Fibroblast of the aortic adventitia (primary cell): ENCODE results near the gene GCLM. TPM values are rescaled to one million over a fixed set of nuclear protein-coding genes. Genes with fewer than 3 reads are reported as not detected.

ENCODE experiments used
- DNase-seq: peaks from one replicate; pipeline ENCODE4 v3.0.0-alpha.2; 2010; ENCODE audit warnings: low read depth
- H3K4me3 ChIP-seq: 2 replicates; pipeline ENCODE4 v1.5.1; 2011; ENCODE audit warnings: low read depth, mild to moderate bottlenecking, control low read depth, low read length, moderate library complexity
- CTCF ChIP-seq: IDR thresholded peaks from 2 replicates; pipeline ENCODE4 v1.5.1; 2011; ENCODE audit warnings: mild to moderate bottlenecking, low read length, control low read depth, inconsistent platforms; ENCODE audit not compliant: insufficient read depth
- total RNA-seq: library from RNA; depleted of rRNA; stranded (reverse); fragments of >200 nt; gene quantifications from 2 replicates; pipeline ENCODE4 v1.2.3, GENCODE V29; 2012; ENCODE audit warnings: low replicate concordance

Gene GCLM
- total RNA-seq, 1 donor: 35.2 TPM

GRCh38 chr1:93899543-93900207 is 9.6 kb downstream of the GCLM start:
- TF ChIP-seq CTCF: no peak
- no peak for DNase-seq
- no peak overlapping the region for H3K4me3 ChIP-seq

GRCh38 chr1:93888900-93889299 is 20.3 kb downstream of the GCLM start:
- H3K4me3 ChIP-seq: no peak overlapping the region
- DNase-seq: no peak
- TF ChIP-seq CTCF: no peak

DNA sequence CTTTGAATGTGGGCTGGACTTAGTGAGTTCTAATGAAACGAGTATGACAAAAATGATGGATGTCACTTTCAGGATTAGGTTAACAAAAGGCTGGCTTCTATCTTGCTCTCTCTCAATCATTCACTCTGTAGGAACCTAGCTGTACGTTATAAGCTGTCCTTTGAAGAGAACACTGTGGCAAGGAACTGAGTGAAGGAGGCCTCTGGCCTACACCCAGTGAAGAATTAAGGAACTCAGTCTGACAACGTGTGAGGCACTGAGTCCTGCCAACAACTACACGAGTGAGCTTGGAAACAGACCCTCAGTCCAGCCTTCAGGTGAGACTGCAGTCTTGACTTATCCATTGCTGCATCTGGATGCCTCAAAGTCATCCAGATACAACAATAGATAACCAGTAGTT is 27.0 kb downstream of the GCLM start:
- no peak overlapping the region for H3K4me3 ChIP-seq
- TF ChIP-seq CTCF: no peak
- DNase-seq: no peak

- DNase-seq: no peak
- no peak overlapping the region for H3K4me3 ChIP-seq
- no peak for TF ChIP-seq CTCF
Measured at GRCh38 chr1:93880731-93881130, 28.5 kb downstream of the GCLM start.

DNA sequence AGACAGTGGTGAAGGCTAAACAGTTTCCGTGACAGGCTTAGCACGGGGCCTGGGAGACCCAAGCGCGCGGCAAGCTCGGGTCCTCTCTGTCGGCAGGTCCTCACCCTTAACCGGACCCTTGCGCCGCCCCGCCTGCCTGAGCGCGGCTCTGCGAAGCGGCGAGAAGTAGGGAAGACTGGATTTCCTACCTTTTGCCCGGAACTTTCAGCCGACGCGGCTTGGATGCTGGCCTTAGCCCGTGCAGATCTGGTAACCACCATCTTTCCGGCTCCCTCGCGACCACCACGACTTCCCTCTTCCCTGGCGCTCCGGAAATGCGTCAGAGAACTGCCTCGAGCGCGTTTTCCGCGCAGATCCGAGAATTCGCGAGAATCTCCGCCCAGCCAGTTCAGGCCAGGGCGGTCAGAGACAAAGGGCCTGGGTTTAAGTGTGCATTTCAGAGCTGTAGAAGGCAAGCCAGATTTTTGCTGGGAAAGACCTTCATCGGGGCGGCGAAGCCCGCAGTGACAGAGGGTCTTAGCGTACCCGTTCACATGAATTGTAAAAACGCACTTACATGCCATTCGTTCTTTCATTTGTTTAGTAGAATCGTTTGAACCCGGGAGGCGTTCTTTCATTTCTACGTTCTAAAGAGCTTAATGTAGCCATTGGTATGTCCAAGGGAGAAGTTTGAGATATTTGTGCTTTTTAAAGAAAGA is 30.2 kb downstream of the GCLM start, which contains the start of gene DNTTIP2:
TSS of gene DNTTIP2 (minus strand) at position 318 of the 698 bp plus-strand sequence. CDS start at position 260, 58 bp downstream.
- DNase-seq: peak; percentile 86
- no peak for TF ChIP-seq CTCF
- H3K4me3 ChIP-seq: peak within 1 kb of the TSS; percentile 95

- peak overlapping the region; percentile 95 for H3K4me3 ChIP-seq
- peak; percentile 18 for DNase-seq
- no peak for TF ChIP-seq CTCF
Measured at GRCh38 chr1:93878501-93878888, 30.7 kb downstream of the GCLM start.
